ENCODE results near the gene BLVRB. TPM values are rescaled to one million over a fixed set of nuclear protein-coding genes. Genes with fewer than 3 reads are reported as not detected.

BLVRB gene
- total and polyA plus RNA-seq, 9 of the 15 experiments (the other 6 are each of a cell fraction or from before 2014, with no cell fraction given), result 81.1 to 749 (median 331) TPM

DNA sequence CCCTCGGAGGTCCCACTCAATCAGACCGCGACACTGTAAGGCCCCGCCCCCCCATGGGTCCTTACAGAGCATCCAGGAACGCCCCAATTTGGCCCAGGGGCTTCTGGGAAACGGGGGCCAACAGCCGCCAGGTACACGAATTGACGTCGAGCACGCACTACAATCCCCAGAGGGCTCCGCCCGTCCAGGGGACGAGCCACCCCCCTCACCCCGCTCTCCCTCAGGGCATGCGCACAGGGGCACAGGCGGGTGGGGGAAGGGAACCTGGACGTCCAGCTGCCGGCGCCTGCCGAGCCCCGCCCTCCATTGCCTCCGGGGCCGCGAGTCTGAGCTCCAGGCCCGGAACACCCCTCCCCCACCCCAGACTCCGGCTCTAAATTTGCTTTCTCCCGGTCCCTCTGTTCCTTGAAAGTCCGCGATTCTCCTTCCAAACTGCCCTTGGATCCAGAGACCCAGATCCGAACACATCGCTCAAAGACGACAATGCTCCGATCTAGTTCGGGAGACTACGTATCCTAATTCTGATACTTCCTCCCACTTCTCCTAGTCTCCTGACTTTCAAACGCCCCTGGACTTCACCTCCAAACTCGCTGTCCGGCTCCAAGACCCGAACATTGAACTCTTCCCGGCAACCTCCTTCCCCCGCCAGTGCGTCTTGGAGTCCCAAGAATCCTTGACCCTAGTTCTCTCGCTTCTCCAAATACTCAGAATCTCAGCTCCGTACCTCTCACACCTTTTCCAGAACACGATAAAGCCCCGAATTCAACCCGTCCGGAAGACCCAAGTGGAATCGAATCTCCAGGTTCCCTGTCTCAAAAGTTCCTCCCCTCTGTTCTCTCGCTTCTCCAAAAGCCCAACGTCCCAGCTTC is 22.2 kb downstream of the BLVRB start (continued):
- no peak for TF ChIP-seq RBM17 (IDR thresholded peaks at IDR 0.05; ENCODE audit: borderline replicate concordance, low read depth, low read length)
- no peak for TF ChIP-seq ZNF146 (CRISPR knock-in tag; IDR thresholded peaks at IDR 0.05; ENCODE audit: unreplicated experiment)
- TF ChIP-seq, protein P1, sequence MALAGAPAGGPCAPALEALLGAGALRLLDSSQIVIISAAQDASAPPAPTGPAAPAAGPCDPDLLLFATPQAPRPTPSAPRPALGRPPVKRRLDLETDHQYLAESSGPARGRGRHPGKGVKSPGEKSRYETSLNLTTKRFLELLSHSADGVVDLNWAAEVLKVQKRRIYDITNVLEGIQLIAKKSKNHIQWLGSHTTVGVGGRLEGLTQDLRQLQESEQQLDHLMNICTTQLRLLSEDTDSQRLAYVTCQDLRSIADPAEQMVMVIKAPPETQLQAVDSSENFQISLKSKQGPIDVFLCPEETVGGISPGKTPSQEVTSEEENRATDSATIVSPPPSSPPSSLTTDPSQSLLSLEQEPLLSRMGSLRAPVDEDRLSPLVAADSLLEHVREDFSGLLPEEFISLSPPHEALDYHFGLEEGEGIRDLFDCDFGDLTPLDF (CRISPR knock-in tag; IDR thresholded peaks at IDR 0.05), result no peak
- TF ChIP-seq, protein P2, sequence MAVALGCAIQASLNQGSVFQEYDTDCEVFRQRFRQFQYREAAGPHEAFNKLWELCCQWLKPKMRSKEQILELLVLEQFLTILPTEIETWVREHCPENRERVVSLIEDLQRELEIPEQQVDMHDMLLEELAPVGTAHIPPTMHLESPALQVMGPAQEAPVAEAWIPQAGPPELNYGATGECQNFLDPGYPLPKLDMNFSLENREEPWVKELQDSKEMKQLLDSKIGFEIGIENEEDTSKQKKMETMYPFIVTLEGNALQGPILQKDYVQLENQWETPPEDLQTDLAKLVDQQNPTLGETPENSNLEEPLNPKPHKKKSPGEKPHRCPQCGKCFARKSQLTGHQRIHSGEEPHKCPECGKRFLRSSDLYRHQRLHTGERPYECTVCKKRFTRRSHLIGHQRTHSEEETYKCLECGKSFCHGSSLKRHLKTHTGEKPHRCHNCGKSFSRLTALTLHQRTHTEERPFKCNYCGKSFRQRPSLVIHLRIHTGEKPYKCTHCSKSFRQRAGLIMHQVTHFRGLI (CRISPR knock-in tag; IDR thresholded peaks at IDR 0.05), result no peak
- peak; percentile 95 for TF ChIP-seq CREM (IDR thresholded peaks at IDR 0.05; ENCODE audit: low read depth)
- TF ChIP-seq ZNF436 (CRISPR knock-in tag; IDR thresholded peaks at IDR 0.05), result no peak
- TF ChIP-seq HNRNPUL1 (IDR thresholded peaks at IDR 0.05; ENCODE audit: low read length), result no peak
- no peak for TF ChIP-seq POLR2B (IDR thresholded peaks at IDR 0.05; ENCODE audit: low read depth, partially characterized antibody)
- TF ChIP-seq CBFA2T2 (conservative IDR thresholded peaks at IDR 0.05), result no peak
- TF ChIP-seq, protein P3, sequence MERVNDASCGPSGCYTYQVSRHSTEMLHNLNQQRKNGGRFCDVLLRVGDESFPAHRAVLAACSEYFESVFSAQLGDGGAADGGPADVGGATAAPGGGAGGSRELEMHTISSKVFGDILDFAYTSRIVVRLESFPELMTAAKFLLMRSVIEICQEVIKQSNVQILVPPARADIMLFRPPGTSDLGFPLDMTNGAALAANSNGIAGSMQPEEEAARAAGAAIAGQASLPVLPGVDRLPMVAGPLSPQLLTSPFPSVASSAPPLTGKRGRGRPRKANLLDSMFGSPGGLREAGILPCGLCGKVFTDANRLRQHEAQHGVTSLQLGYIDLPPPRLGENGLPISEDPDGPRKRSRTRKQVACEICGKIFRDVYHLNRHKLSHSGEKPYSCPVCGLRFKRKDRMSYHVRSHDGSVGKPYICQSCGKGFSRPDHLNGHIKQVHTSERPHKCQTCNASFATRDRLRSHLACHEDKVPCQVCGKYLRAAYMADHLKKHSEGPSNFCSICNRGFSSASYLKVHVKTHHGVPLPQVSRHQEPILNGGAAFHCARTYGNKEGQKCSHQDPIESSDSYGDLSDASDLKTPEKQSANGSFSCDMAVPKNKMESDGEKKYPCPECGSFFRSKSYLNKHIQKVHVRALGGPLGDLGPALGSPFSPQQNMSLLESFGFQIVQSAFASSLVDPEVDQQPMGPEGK (CRISPR knock-in tag; IDR thresholded peaks at IDR 0.05; ENCODE audit: borderline replicate concordance), result no peak
- peak; percentile 60; the same call in 1 of the 2 replicates for TF ChIP-seq SOX6 (IDR thresholded peaks at IDR 0.05)
- no peak for TF ChIP-seq ZNF184 (CRISPR knock-in tag; IDR thresholded peaks at IDR 0.05)
- peak; percentile 47; the same call in 1 of the 2 replicates for TF ChIP-seq MTA3 (IDR thresholded peaks at IDR 0.05; ENCODE audit: borderline replicate concordance)
- TF ChIP-seq ZNF174 (CRISPR knock-in tag; IDR thresholded peaks at IDR 0.05), result no peak
- TF ChIP-seq BACH1 (tag; IDR thresholded peaks at IDR 0.05), result no peak
- no peak for TF ChIP-seq ETS2 (tag; IDR thresholded peaks at IDR 0.05; ENCODE audit: borderline replicate concordance, poor library complexity, severe bottlenecking)
- peak; percentile 97 for TF ChIP-seq SP1 (CRISPR knock-in tag; IDR thresholded peaks at IDR 0.05)
- TF ChIP-seq KDM1A (IDR thresholded peaks at IDR 0.05), result no peak
- TF ChIP-seq TCF3 (CRISPR knock-in tag; IDR thresholded peaks at IDR 0.05), result no peak; the same call in none of the 2 replicates
- TF ChIP-seq RBM22 (IDR thresholded peaks at IDR 0.05; ENCODE audit: low read depth, low read length, poor library complexity, severe bottlenecking), result peak; percentile 57
- TF ChIP-seq HNRNPK (IDR thresholded peaks at IDR 0.05; ENCODE audit: low read depth, low read length, poor library complexity, severe bottlenecking), result peak; percentile 36
- TF ChIP-seq, protein P4, sequence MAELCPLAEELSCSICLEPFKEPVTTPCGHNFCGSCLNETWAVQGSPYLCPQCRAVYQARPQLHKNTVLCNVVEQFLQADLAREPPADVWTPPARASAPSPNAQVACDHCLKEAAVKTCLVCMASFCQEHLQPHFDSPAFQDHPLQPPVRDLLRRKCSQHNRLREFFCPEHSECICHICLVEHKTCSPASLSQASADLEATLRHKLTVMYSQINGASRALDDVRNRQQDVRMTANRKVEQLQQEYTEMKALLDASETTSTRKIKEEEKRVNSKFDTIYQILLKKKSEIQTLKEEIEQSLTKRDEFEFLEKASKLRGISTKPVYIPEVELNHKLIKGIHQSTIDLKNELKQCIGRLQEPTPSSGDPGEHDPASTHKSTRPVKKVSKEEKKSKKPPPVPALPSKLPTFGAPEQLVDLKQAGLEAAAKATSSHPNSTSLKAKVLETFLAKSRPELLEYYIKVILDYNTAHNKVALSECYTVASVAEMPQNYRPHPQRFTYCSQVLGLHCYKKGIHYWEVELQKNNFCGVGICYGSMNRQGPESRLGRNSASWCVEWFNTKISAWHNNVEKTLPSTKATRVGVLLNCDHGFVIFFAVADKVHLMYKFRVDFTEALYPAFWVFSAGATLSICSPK (IDR thresholded peaks at IDR 0.05; ENCODE audit: borderline replicate concordance), result peak; percentile 95

Measured in K562 (cell line).